8988T (cell line): ENCODE measurements around the gene VPREB3.

Experiments used
- DNase-seq: peaks from one replicate; pipeline ENCODE4 v3.0.0; 2011

The VPREB3 gene

DNA sequence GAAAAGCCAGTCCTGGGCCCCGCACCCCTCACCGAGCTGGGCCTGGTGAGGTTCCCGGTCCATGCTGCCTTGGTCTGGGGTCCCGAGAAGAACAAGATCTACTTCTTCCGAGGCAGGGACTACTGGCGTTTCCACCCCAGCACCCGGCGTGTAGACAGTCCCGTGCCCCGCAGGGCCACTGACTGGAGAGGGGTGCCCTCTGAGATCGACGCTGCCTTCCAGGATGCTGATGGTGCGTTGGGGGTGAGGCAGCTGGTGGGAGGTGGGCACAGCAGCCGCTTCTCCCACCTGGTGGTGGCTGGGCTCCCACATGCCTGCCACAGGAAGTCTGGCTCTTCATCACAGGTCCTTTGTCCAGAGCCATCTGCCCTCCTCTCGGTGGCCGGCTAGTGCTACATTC, 28.0 kb upstream of the VPREB3 start:
- DNase-seq: no peak

GRCh38 chr22:23781511-23782183, 27.4 kb upstream of the VPREB3 start:
- DNase-seq: no peak

GRCh38 chr22:23781065-23781464, 26.8 kb upstream of the VPREB3 start:
- DNase-seq: no peak

- DNase-seq: no peak
Observed at GRCh38 chr22:23780146-23780748, 26.0 kb upstream of the VPREB3 start.

GRCh38 chr22:23779731-23780130, 25.5 kb upstream of the VPREB3 start:
- DNase-seq: no peak

DNA sequence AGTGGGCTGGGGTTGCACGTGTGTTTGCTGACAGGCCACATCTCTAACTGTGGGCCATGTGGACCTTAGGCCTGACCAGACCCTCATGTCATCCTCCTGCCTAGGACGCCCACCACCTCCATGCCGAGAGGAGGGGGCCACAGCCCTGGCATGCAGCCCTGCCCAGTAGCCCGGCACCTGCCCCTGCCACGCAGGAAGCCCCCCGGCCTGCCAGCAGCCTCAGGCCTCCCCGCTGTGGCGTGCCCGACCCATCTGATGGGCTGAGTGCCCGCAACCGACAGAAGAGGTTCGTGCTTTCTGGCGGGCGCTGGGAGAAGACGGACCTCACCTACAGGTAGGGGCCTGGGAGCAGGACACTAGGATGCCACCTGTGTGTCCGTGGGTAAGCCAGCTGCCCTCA, 24.9 kb upstream of the VPREB3 start:
- no peak for DNase-seq

GRCh38 chr22:23778577-23778900, 24.3 kb upstream of the VPREB3 start:
- no peak for DNase-seq

DNA sequence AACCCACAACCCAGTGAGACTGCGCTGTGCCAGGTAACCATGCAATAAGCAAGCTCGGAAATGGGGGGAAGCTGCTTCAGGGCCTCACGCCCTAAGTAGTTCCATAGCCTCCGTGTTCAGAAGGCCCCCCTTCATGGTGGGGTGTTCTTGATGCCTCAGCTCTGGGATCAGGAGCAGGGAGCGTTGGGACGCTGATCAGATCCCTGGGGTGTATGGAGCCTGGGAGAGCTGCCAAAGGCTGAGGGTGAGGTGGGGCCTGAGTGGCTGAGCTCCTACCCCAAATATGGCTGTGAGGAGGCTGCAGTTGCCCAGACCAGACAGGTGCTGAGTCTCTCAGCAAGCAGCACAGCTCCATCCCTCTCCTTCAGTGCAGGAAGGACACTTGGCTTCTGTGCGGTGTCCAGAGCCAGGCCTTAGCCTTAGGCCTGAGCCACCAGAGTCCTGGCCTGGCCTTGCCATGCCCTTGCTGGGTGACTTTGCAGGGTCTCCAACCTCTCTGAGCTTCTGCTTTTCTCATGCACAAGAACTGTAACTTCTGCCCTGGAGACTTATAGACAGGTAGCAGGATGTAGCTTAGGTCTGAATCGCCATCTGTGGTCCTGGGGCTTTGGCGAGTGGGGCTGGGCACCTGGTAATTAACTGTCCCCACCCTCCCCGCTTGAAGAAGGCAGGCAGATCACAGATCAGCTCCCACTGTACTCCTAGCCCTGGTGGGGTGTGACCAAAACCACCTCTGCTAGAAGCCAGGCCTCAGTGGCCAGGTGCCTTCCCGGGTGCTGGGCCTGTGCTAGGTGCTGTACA, 23.8 kb upstream of the VPREB3 start:
- DNase-seq: no peak

DNA sequence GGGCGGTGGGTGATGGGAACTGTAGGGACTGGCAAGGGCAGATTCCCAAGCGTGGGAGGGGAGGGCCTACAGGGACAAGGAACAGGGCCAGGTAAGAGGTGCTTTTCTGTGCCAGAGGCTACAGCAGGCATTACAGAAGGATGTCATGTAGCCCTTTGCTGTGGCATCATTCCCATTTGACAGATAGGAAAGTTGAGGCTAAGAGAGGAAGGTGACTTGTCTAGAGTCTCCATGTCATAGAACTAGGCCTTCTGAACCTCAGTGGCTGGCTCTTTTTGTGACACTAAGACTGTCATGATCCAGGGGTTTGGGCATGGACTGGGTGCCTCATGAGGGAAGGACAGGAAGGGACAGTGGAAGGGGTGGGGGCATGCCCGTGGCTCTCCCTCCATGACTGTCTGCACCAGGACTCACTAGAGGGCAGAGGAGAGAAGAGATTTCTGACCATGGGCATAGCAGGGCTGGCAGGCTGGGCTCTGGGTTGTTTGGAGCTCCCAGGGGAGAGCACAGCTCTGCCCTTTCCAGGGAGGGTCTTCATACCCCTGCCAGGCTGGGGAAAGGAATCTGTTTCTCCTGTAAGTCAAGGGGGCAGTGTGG, 21.7 kb upstream of the VPREB3 start:
- DNase-seq: no peak

GRCh38 chr22:23774922-23775436, 20.8 kb upstream of the VPREB3 start:
- DNase-seq: no peak

- DNase-seq: no peak
Observed at GRCh38 chr22:23774114-23774921, 20.1 kb upstream of the VPREB3 start.

GRCh38 chr22:23773483-23774113, 19.4 kb upstream of the VPREB3 start:
- DNase-seq: no peak

- peak; percentile 53 for DNase-seq
Observed at GRCh38 chr22:23772649-23773473, 18.6 kb upstream of the VPREB3 start, which contains the start of gene MMP11. Gene MMP11 (plus strand): TSS chr22:23772849. CDS start chr22:23772871, 22 bp downstream.

- DNase-seq: no peak
Observed at GRCh38 chr22:23772315-23772648, 18.1 kb upstream of the VPREB3 start.

- no peak for DNase-seq
Observed at GRCh38 chr22:23769321-23769965, 15.2 kb upstream of the VPREB3 start.

GRCh38 chr22:23767673-23768548, 13.7 kb upstream of the VPREB3 start, which contains the start of gene CHCHD10:
Gene CHCHD10 (minus strand): TSS chr22:23767972. CDS start chr22:23767874, 98 bp downstream.
- DNase-seq: peak; percentile 90

GRCh38 chr22:23767303-23767672, 13.1 kb upstream of the VPREB3 start:
- no peak for DNase-seq

DNA sequence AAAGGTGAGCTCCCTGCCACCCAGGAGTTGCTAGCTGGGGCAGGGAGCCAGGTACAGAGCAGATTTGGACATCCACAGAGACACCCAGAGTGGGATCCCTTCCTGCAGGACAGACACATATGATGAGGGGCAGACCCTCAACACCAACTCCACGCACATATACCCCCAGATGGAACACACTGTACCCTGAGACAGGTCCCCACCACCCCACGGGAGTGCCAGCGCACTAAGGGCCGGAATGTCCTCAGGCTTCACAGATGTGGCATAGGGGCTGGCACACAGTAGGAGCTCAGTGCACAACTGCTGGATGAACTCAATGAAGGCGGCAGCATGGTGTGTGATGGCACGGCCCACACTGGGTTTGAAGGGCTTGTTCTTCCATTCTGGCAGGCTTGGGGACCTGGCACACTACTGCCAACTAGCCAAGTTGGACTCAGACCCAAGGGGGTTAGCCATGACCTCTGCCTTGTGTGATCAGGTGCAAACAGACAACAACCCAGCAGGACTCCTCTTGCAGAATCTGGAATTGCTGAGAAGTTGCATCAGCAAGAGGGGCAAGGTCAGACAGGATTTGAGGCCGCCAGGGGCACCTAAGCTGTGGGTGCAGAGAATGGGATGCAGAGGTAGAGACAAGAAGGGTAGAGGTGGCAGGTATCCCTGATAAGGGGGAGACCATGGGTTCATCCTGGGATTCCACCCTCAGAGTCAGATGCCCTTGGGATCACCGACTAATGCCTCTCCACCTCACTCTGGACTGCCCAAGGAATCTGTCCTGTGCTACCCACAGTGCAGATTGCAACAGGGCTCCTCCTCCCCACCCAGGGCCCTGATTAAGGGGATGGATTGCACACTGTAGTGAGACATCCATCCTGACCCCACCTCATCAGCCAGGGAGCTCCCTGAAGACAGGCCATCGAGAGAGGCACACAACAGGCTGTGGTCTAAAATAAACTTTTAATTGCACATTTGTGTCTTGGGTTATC, 11.0 kb upstream of the VPREB3 start:
- DNase-seq: no peak
